HG02885 (cell line): ENCODE results near the gene CCDC85A.

Experiments used
- ATAC-seq: cut with Tn5 transposase; IDR thresholded peaks from one replicate; pipeline ENCODE4 v1.9.1; 2021; ENCODE audit warnings: mild to moderate bottlenecking; ENCODE audit not compliant: unreplicated experiment, poor library complexity

CCDC85A gene

DNA sequence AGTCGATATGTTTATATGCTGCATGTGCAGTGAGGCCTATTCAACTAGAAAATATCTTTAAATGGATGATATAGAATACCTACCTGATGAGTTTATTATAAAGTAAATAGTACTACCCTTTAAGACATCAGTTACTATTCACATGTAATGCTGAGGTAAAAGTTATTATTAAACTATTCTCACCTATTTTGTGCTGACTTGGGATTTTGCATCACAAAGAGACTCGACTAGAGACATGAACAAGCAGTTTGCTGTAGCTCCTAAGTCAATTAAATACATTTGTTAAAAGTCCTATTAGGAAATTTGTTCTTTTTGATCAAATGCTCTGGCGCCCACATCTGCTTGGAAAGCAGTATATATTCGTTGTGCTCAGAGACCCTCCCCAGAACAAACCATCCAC, 164.1 kb downstream of the CCDC85A start:
- no peak for ATAC-seq

DNA sequence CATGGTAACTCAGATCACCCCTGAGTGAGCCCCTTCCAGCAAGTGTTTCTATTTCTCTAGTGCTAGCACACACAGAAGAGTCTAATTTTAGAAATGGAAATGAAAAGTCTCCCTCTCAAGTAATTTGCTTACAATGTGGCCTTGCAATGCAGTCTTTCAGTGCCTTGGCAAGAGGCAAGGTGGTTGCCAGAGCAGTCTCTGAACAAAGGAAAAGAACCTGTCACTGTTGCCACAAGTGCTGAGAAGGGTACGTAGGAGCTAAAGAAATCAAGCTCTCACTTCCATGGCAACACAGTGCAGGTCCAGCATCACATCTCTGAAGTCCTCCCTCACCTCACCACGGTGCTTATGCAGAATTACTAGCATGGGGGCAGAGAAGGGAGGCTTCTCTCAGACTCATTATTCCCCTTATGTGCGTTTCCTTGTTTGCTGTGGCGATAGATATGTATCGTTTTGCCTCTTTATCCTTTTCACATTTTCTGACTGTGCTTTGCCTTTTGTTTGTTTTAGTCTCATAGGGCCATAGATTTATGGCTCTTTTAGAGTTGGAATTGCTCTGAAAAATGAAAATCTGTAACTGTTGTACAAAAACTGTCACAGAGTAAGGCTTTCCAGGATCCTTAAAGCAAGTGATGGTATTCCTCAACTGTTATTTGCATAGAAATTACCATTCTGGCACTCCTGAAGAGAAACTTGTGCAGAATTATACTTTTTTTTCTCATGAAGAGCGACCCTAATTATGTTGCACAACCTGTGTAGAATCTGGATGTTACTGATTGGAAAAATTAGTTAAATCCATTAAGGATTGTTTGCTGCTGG, 164.8 kb downstream of the CCDC85A start:
- no peak for ATAC-seq

GRCh38 chr2:56357655-56358295, 174.0 kb downstream of the CCDC85A start:
- ATAC-seq: no peak

DNA sequence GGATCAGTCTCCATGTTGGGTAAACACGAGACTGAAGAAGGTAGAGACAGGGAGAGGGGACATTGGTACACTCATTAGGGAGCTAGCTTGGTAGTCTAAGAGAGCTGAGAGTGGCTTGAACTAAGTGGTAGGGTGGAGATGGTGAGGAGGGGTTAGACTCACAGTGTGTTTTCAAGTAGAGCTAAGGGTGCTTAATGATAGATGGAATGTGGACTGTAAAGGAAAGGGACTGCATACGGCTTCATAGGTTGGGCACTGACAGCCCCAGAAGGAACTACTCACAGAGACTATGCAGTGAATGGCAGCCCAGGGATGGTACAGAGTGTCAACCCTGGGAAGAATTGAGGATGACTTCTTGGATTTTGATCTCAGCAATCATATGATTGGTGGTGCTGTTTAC, 178.1 kb downstream of the CCDC85A start:
- ATAC-seq: no peak

- ATAC-seq: no peak
These were observed 181.1 kb downstream of the CCDC85A start for GRCh38 chr2:56364902-56365301.

GRCh38 chr2:56369316-56369715, 185.5 kb downstream of the CCDC85A start:
- ATAC-seq: no peak

DNA sequence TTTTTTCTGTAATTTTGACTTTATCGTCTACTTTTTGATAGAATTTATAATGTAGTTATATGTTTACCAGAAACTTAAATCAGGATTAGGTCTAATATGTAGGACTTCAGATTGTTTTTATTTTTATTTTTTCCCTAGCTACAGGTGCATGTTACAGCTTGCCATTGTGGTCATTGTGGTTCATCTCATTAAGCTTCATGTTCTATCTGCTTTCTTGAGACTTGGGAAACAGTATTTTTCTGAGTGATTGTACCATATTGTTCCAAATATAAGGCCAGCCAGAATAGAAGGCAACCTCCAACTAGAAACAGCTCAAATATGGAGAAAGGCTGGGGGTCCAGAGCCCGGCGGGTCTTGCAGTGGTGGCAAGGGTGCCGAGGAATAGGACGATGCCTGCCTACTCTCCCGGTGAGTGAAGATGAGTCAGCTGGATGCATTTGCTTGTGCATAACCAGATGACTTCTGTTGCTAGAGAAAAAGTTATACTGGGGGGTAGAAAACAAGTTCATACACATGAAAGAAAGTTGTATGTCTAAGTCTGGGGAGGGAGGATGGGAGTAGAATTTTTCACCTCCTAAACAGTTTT, 188.4 kb downstream of the CCDC85A start:
- ATAC-seq: no peak

DNA sequence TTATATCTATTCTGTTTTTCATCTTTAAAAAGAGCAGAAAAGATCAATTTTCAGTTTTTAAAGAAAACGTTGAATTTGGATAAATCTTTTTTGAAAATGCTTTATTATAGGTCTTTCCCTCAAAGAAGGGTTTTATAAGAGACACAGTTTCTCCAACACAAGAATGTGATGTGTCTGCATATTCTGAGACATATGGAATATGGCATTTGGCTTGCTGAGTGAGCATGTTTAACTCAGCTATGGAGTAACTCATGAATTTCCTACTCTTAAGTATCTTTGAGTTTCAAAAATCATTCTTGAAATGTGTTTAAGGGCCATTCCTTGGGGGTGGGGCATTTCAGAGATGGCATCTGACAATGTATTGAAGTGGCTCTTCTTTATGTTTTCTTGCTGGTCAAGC, 191.5 kb downstream of the CCDC85A start:
- ATAC-seq: no peak

DNA sequence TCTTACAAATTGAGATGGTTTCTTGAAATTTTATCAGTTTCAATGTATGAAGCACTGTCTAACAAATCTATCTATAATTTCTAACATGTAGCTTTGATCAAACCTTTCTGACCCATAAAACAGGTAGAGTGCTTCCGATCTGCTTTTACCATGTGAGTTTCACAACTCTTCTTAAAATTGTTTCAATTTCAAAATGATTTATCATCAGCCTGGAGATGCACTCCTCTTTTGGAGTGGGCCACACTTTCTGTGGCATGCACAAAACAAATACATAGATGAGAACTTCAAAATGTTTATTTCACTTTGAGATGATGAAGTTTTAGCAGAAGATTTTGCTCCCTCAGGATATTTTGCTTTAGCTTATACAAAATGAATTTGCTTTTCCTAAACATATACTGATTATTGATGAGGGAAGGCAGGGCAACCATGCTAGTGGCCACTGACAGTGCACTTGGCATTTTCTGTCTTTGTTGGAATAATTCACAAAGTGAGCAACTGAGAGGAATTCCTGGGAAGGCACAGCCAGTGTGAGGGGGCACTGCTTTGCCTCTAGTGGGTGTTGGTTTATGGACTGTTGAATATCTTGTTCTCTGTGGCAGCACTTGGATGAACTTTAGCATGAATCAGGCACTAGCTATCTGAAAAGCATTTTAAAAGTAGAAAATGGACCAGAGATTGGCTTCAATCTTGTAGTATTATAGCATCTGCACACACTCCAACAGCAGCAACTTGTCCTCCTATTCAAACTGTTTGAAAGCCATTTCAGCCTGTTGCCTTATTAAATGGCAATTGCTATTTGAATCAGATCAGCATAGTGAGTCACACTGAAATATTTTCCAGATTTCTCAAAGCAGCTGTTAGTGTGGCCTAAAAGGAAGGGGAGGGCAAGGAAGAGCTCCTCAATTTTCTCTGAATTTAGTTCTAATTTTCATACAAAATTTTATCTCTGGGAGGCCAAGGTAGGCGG, 193.2 kb downstream of the CCDC85A start:
- no peak for ATAC-seq

GRCh38 chr2:56379066-56379465, 195.3 kb downstream of the CCDC85A start:
- no peak for ATAC-seq

- no peak for ATAC-seq
These were observed 197.1 kb downstream of the CCDC85A start for GRCh38 chr2:56380861-56381260.

DNA sequence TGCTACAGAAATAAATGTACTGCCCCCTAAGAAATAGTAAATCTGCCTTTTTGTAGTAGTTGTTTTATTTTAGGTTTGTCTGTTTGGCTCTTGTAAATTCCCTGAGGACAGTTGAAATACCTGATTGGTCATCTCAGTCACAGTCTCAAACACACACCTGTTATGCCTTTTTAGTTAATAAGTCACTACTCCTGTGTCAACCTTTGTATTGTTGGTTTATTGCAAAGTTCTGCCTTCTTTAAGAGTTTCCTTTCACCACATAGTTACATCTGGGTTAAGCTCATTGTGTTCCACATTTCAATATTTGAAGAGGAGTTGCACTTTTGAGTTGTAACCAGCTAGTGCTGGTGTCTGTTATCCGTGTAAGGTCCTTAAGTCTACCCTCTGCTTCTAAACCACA, 198.7 kb downstream of the CCDC85A start:
- no peak for ATAC-seq

DNA sequence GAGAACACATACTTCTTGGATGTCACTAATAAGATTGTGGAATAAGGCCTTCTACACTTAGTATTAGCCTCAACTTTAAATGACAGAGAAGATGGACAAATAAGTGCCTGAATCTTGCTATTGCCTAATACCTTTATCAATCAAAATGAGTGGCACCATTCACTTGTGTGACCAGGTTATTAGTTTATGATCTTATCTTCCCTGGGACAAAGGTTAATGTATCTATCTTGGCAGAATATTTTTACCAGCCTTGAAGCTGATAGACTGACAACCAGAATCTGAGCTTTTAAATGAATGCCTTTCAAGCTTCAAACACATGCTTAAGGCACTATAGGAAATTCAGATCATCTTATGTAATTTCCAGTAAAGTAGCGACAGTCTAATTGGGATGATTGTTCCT, 202.9 kb downstream of the CCDC85A start:
- no peak for ATAC-seq

- no peak for ATAC-seq
These were observed 206.9 kb downstream of the CCDC85A start for GRCh38 chr2:56390644-56391043.

GRCh38 chr2:56410140-56410539, 226.3 kb downstream of the CCDC85A start:
- no peak for ATAC-seq

DNA sequence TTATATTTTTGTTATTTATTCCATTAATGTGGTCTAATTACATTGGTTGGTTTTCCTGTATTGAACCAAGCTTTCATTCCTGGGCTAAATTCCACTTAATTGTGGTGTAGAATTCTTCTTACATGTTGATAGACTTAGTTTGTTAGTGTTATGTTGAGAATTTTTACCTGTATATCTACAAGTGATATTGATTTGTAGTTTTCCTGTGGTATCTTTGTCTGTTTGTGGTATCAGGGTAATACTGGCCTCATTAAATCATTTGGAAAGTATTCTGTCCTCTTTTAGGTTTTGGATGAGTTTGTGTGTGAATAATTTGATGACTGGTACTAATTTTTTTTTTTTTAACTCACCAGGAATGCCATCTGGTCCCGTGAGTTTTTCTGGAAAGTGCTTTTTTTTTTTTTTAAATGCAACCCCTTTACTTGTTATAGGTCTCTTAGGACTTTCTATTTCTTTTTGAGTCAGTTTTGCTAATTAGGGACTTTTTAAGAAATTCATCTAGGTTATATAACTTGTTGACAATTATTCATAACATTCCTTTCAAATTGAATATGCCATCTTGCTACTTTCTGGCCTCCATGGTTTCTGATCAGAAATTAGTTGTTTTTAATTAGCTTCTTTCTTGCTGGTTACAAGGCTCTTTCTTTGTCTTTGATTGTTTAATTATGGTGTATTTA, 232.8 kb downstream of the CCDC85A start:
- no peak for ATAC-seq
